Astrocyte (in vitro differentiated cells and primary cell): ENCODE results near the gene BHLHE23.

Experiments used
- CTCF ChIP-seq: IDR thresholded peaks from 2 replicates; pipeline ENCODE4 v1.5.1; 2011; ENCODE audit warnings: low read depth, mild to moderate bottlenecking, inconsistent platforms, low read length, moderate library complexity; ENCODE audit not compliant: insufficient read depth
- EZH2 ChIP-seq: IDR thresholded peaks from 2 replicates; pipeline ENCODE4 v1.6.1; 2012; ENCODE audit warnings: mild to moderate bottlenecking, low read length, inconsistent platforms; ENCODE audit not compliant: insufficient read depth

- TF ChIP-seq CTCF: no peak
- TF ChIP-seq EZH2: no peak
Observed at GRCh38 chr20:62977613-62978560, 28.9 kb downstream of the BHLHE23 start.
